Panc1 (cell line): ENCODE results near the gene CD72. TPM values are rescaled to one million over a fixed set of nuclear protein-coding genes. Genes with fewer than 3 reads are reported as not detected.
"Not testable (repeated sequence)": the region's sequence is repeated elsewhere in the genome, so short reads cannot be mapped to it uniquely, and the experiment has no call there.

ENCODE experiments used
- ATAC-seq: fragments of 200-7000 bp; cut with Tn5 transposase; 2 replicates; pipeline ENCODE4 v1.9.1; 2020; ENCODE audit warnings: mild to moderate bottlenecking, moderate library complexity
- BruUV-seq: library from RNA; stranded (reverse); fragments of 400-500 nt; replicated peaks from 2 replicates; lab custom pipeline; 2021; lab: Mats Ljungman, UMichigan
- CTCF ChIA-PET: fragments of 300-600 bp; sonication (Branson Sonifier 250); formaldehyde crosslinking; loops from one replicate; lab custom pipeline; 2022; ENCODE audit warnings: antibody characterized with exemption; lab: Charles Lee
- POLR2A ChIA-PET: fragments of 300-600 bp; sonication (Branson Sonifier 250); formaldehyde crosslinking; loops from one replicate; lab custom pipeline; 2022; ENCODE audit warnings: antibody characterized with exemption; lab: Charles Lee
- DNase-seq: peaks from one replicate; pipeline ENCODE4 v3.0.0-alpha.2; 2010; ENCODE audit warnings: low read depth, low spot score
- H3K27ac ChIP-seq: 2 replicates; pipeline ENCODE4 v1.5.1; 2011; ENCODE audit warnings: mild to moderate bottlenecking, low read length, inconsistent platforms
- H3K27me3 ChIP-seq: fragments of 200-500 bp; sonication (Bioruptor generic); 2 replicates; pipeline ENCODE4 v1.6.0; 2014; ENCODE audit warnings: low read length, inconsistent platforms; ENCODE audit not compliant: control insufficient read depth, insufficient read depth
- H3K36me3 ChIP-seq: fragments of 200-500 bp; sonication (Bioruptor generic); 2 replicates; pipeline ENCODE4 v1.5.1; 2014; ENCODE audit warnings: inconsistent platforms, mild to moderate bottlenecking, low read length, moderate library complexity; ENCODE audit not compliant: control insufficient read depth, insufficient read depth
- H3K4me1 ChIP-seq: 2 replicates; pipeline ENCODE4 v1.5.1; 2011; ENCODE audit warnings: inconsistent platforms, mild to moderate bottlenecking, low read length, moderate library complexity; ENCODE audit not compliant: control insufficient read depth, insufficient read depth
- H3K4me3 ChIP-seq, 2 experiments: 2 replicates each; pipeline ENCODE4 v1.5.1; 2011 to 2012; ENCODE audit warnings: low read depth in 2 of 2, low read length in 2 of 2, mild to moderate bottlenecking in 2 of 2, inconsistent platforms in 1 of 2, moderate library complexity in 1 of 2
- H3K9me3 ChIP-seq: fragments of 200-500 bp; sonication (Bioruptor generic); 2 replicates; pipeline ENCODE4 v1.5.1; 2014; ENCODE audit warnings: low read depth, mild to moderate bottlenecking, inconsistent platforms, low read length, moderate library complexity; ENCODE audit not compliant: control insufficient read depth, insufficient read depth
- CTCF ChIP-seq: fragments of 450-650 bp; IDR thresholded peaks from 2 replicates; pipeline ENCODE4 v1.5.1; 2017; ENCODE audit warnings: mild to moderate bottlenecking
- POLR2AphosphoS5 ChIP-seq: IDR thresholded peaks from 2 replicates; pipeline ENCODE4 v1.6.1; 2012; ENCODE audit warnings: mild to moderate bottlenecking, low read depth, low read length, moderate library complexity
- REST ChIP-seq, 2 experiments: IDR thresholded peaks; 2 replicates each; pipeline ENCODE4 v1.6.1; 2011 to 2012; ENCODE audit warnings: low read depth in 2 of 2, control low read depth in 1 of 2, low read length in 1 of 2, mild to moderate bottlenecking in 1 of 2, moderate library complexity in 1 of 2; ENCODE audit not compliant: insufficient read depth in 1 of 2
- SIN3A ChIP-seq: IDR thresholded peaks from 2 replicates; pipeline ENCODE4 v1.6.1; 2012; ENCODE audit warnings: low read depth, mild to moderate bottlenecking, low read length, moderate library complexity, borderline replicate concordance; ENCODE audit not compliant: insufficient read depth
- TCF7L2 ChIP-seq: IDR thresholded peaks from 2 replicates; pipeline ENCODE4 v1.6.1; 2011; ENCODE audit warnings: mild to moderate bottlenecking, low read depth, low read length, inconsistent platforms
- in situ Hi-C: cut with HindIII; loops from 2 replicates; pipeline ENCODE4 v1.10.0; 2016; ENCODE audit warnings: low sequenced_read_pairs, low pct_unique_long_range_greater_than_20kb
- intact Hi-C: fragments of 100-400 bp; cut with micrococcal nuclease; formaldehyde crosslinking; loops from one replicate; pipeline ENCODE4 v1.10.0; 2022; ENCODE audit not compliant: unreplicated experiment
- total RNA-seq: library from RNA; stranded (reverse); gene quantifications from one replicate; pipeline ENCODE4 v1.2.1, GENCODE V29; 2021; ENCODE audit not compliant: unreplicated experiment

CD72 gene
- total RNA-seq, 1 experiment from 2014 or later: 0.72 TPM

GRCh38 chr9:35579659-35580227 lies 38.5 kb downstream of the CD72 start:
- intact Hi-C loops, POLR2A ChIA-PET, H3K4me3 ChIP-seq, H3K9me3 ChIP-seq, in situ Hi-C loops, H3K4me1 ChIP-seq, BruUV-seq, H3K36me3 ChIP-seq, ATAC-seq, CTCF ChIA-PET, H3K27me3 ChIP-seq, DNase-seq, H3K27ac ChIP-seq: not testable (repeated sequence)

GRCh38 chr9:35579130-35579529 lies 39.1 kb downstream of the CD72 start:
- H3K9me3 ChIP-seq: no peaks in the 10 kb centered on the region
- in situ Hi-C loops (no loop called here), intact Hi-C loops (no loop called here)
- no peak for DNase-seq
- ATAC-seq: no peak
- ChIA-PET CTCF (no interaction called here), POLR2A (no interaction called here)
- H3K27me3 ChIP-seq: no peaks in the 10 kb centered on the region
- BruUV-seq: no TSS peak
- TF ChIP-seq POLR2AphosphoS5: no peak
- no peak for TF ChIP-seq REST (IDR thresholded peaks at IDR 0.05; ENCODE audit: insufficient read depth in 1 of 2, low read depth in 2 of 2, low read length in 1 of 2)
- no peak for TF ChIP-seq CTCF
- H3K4me1 ChIP-seq: no peaks in the 10 kb centered on the region
- no peak overlapping the region for H3K4me3 ChIP-seq
- no peak overlapping the region for H3K27ac ChIP-seq
- H3K36me3 ChIP-seq: no peaks in the 10 kb centered on the region

DNA sequence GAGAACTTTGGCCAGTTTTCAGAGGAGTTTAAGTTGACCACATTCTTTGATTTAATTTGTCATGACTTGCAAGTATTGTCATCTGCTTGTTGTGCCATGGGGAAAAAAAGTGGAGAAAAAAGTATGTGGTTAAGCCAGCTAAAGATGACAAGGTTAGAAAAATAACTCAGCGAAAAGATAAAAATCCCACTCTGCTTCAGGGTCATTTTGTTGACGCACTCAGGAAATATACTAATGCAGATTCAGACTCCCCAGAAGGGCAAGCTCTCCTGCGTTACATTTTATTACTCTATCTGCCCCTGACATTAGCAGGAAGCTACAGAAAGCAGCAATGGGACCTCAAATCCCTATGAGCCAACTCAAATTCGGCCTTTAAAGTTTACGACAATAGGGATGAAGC lies 40.7 kb downstream of the CD72 start:
- ATAC-seq (no peak), DNase-seq (no peak)
- POLR2A ChIA-PET: no interaction called here
- intact Hi-C loops: no loop called here
- in situ Hi-C loops: no loop called here
- Histone ChIP-seq H3K27me3 (no peaks in the 10 kb centered on the region), H3K9me3 (no peaks in the 10 kb centered on the region), H3K4me1 (no peaks in the 10 kb centered on the region), H3K27ac (no peak overlapping the region), H3K36me3 (no peaks in the 10 kb centered on the region), H3K4me3 (no peak overlapping the region)
- TF ChIP-seq SIN3A: no peak
- TF ChIP-seq TCF7L2: no peak
- TF ChIP-seq REST (IDR thresholded peaks at IDR 0.05; ENCODE audit: insufficient read depth in 1 of 2, low read depth in 2 of 2, low read length in 1 of 2): no peak
- TF ChIP-seq CTCF: no peak
- TF ChIP-seq POLR2AphosphoS5: no peak
- BruUV-seq: no TSS peak
- CTCF ChIA-PET: interaction anchor here (0.5 kb wide), 1 partner anchor 69 kb away, joined by 3 read pairs; no protein-coding TSS in a partner anchor
